Eye (tissue), 1 donor: ENCODE measurements around the gene HACD2.

Experiments used
- DNase-seq: peaks from one replicate; pipeline ENCODE4 v3.0.0-alpha.2; 2015

The HACD2 gene

GRCh38 chr3:123568875-123569274 is 16.0 kb downstream of the HACD2 start:
- no peak for DNase-seq

- no peak for DNase-seq
These were observed 16.8 kb downstream of the HACD2 start for GRCh38 chr3:123568034-123568433.

GRCh38 chr3:123564056-123564455 is 20.8 kb downstream of the HACD2 start:
- no peak for DNase-seq

GRCh38 chr3:123562547-123562946 is 22.3 kb downstream of the HACD2 start:
- DNase-seq: no peak

GRCh38 chr3:123561188-123561587 is 23.7 kb downstream of the HACD2 start:
- no peak for DNase-seq

GRCh38 chr3:123559040-123559861 is 25.6 kb downstream of the HACD2 start:
- DNase-seq: peak; percentile 81

GRCh38 chr3:123553536-123553935 is 31.3 kb downstream of the HACD2 start:
- no peak for DNase-seq

- no peak for DNase-seq
These were observed 32.1 kb downstream of the HACD2 start for GRCh38 chr3:123552768-123553167.

GRCh38 chr3:123552095-123552714 is 32.6 kb downstream of the HACD2 start:
- DNase-seq: no peak

GRCh38 chr3:123547881-123548519 is 36.9 kb downstream of the HACD2 start:
- DNase-seq: no peak

GRCh38 chr3:123546133-123546755 is 38.6 kb downstream of the HACD2 start:
- DNase-seq: no peak

- DNase-seq: no peak
These were observed 40.9 kb downstream of the HACD2 start for GRCh38 chr3:123543950-123544349.

GRCh38 chr3:123540285-123540684 is 44.6 kb downstream of the HACD2 start:
- DNase-seq: no peak

- DNase-seq: no peak
These were observed 48.5 kb downstream of the HACD2 start for GRCh38 chr3:123536153-123536895.

GRCh38 chr3:123535580-123535979 is 49.3 kb downstream of the HACD2 start:
- no peak for DNase-seq

- no peak for DNase-seq
These were observed 50.6 kb downstream of the HACD2 start for GRCh38 chr3:123534264-123534663.

GRCh38 chr3:123533554-123534159 is 51.2 kb downstream of the HACD2 start:
- no peak for DNase-seq

GRCh38 chr3:123528130-123528529 is 56.7 kb downstream of the HACD2 start:
- DNase-seq: no peak

GRCh38 chr3:123527046-123527445 is 57.8 kb downstream of the HACD2 start:
- DNase-seq: no peak

- DNase-seq: no peak
These were observed 58.4 kb downstream of the HACD2 start for GRCh38 chr3:123526474-123526873.

GRCh38 chr3:123525433-123525832 is 59.4 kb downstream of the HACD2 start:
- no peak for DNase-seq

GRCh38 chr3:123524981-123525380 is 59.9 kb downstream of the HACD2 start:
- DNase-seq: no peak
